IMR-90 (cell line): ENCODE data around the gene C17orf100. TPM values are rescaled to one million over a fixed set of nuclear protein-coding genes. Genes with fewer than 3 reads are reported as not detected.

Experiments
- ATAC-seq: fragments of 200-7000 bp; cut with Tn5 transposase; 2 replicates; pipeline ENCODE4 v1.9.1; 2020; ENCODE audit warnings: low read depth, mild to moderate bottlenecking, moderate library complexity
- BruUV-seq: library from RNA; stranded (reverse); fragments of 400-500 nt; replicated peaks from 2 replicates; lab custom pipeline; 2021; lab: Mats Ljungman, UMichigan
- CTCF ChIA-PET: fragments of 300-600 bp; formaldehyde crosslinking; extraction: SDS; loops from one replicate; lab custom pipeline; 2021; ENCODE audit warnings: antibody characterized with exemption; lab: Yijun Ruan, JAX
- POLR2A ChIA-PET: fragments of 300-600 bp; sonication (Branson Sonifier 250); formaldehyde crosslinking; loops from one replicate; lab custom pipeline; 2022; ENCODE audit warnings: antibody characterized with exemption; ENCODE audit not compliant: unreplicated experiment; lab: Charles Lee
- DNase-seq: peaks from one replicate; pipeline ENCODE4 v3.0.0; 2013
- H2AFZ ChIP-seq: replicated peaks from 2 replicates; pipeline ENCODE3; 2013; ENCODE audit warnings: low read length, mild to moderate bottlenecking; ENCODE audit not compliant: poor library complexity
- H2AK5ac ChIP-seq: 2 replicates; pipeline ENCODE4 v1.6.1; 2013; ENCODE audit warnings: low read depth, low read length, inconsistent platforms
- H2AK9ac ChIP-seq: replicated peaks from 2 replicates; pipeline ENCODE3; 2013; ENCODE audit warnings: mild to moderate bottlenecking, low read depth, low read length, moderate library complexity; ENCODE audit not compliant: poor library complexity
- H2BK120ac ChIP-seq: 2 replicates; pipeline ENCODE4 v1.6.1; 2013; ENCODE audit warnings: low read depth, low read length, inconsistent platforms
- H2BK15ac ChIP-seq: 3 replicates; pipeline ENCODE4 v1.6.1; 2013; ENCODE audit warnings: low read depth, low read length, inconsistent platforms
- H2BK20ac ChIP-seq: 2 replicates; pipeline ENCODE4 v1.6.1; 2013; ENCODE audit warnings: low read depth, mild to moderate bottlenecking, inconsistent platforms, low read length, moderate library complexity
- H2BK5ac ChIP-seq: 2 replicates; pipeline ENCODE4 v1.6.1; 2013; ENCODE audit warnings: mild to moderate bottlenecking, low read depth, low read length, inconsistent platforms; ENCODE audit not compliant: poor library complexity, severe bottlenecking
- H3K14ac ChIP-seq: replicated peaks from 2 replicates; pipeline ENCODE4 v1.6.1; 2013; ENCODE audit warnings: low read depth, low read length, inconsistent platforms
- H3K18ac ChIP-seq: 2 replicates; pipeline ENCODE4 v1.6.1; 2013; ENCODE audit warnings: low read depth, low read length, control low read depth
- H3K23ac ChIP-seq: 2 replicates; pipeline ENCODE4 v1.6.1; 2013; ENCODE audit warnings: low read depth, low read length, inconsistent platforms
- H3K27ac ChIP-seq: 2 replicates; pipeline ENCODE4 v1.5.1; 2013; ENCODE audit warnings: mild to moderate bottlenecking, control low read depth, low read length; ENCODE audit not compliant: insufficient read depth
- H3K27me3 ChIP-seq: 2 replicates; pipeline ENCODE4 v1.6.1; 2013; ENCODE audit warnings: low read length; ENCODE audit not compliant: control insufficient read depth, insufficient read depth
- H3K36me3 ChIP-seq: 2 replicates; pipeline ENCODE4 v1.6.1; 2013; ENCODE audit warnings: low read length, mixed read lengths; ENCODE audit not compliant: control insufficient read depth, insufficient read depth
- H3K4ac ChIP-seq: 2 replicates; pipeline ENCODE4 v1.6.1; 2013; ENCODE audit warnings: low read depth, low read length, inconsistent platforms
- H3K4me1 ChIP-seq: 2 replicates; pipeline ENCODE4 v1.6.1; 2013; ENCODE audit warnings: low read length, mixed read lengths; ENCODE audit not compliant: control insufficient read depth, insufficient read depth
- H3K4me2 ChIP-seq: 2 replicates; pipeline ENCODE4 v1.6.1; 2013; ENCODE audit warnings: low read depth, mild to moderate bottlenecking, control low read depth, low read length, moderate library complexity
- H3K4me3 ChIP-seq: 2 replicates; pipeline ENCODE4 v1.5.1; 2013; ENCODE audit warnings: low read depth, mild to moderate bottlenecking, control low read depth, low read length, moderate library complexity; ENCODE audit not compliant: insufficient read depth
- H3K56ac ChIP-seq: 2 replicates; pipeline ENCODE4 v1.6.1; 2013; ENCODE audit warnings: low read length, inconsistent platforms; ENCODE audit not compliant: insufficient read depth; ENCODE audit errors: extremely low read depth
- H3K79me1 ChIP-seq, 2 experiments: 2 replicates each; pipeline ENCODE4 v1.6.1; 2013; ENCODE audit warnings: low read length in 2 of 2, inconsistent platforms in 1 of 2, low read depth in 1 of 2
- H3K9ac ChIP-seq: 2 replicates; pipeline ENCODE4 v1.6.1; 2013; ENCODE audit warnings: low read depth, low read length, control low read depth
- H3K9me1 ChIP-seq: 2 replicates; pipeline ENCODE4 v1.6.1; 2013; ENCODE audit warnings: low read length, inconsistent platforms; ENCODE audit not compliant: insufficient read depth
- H3K9me3 ChIP-seq: 2 replicates; pipeline ENCODE4 v1.6.1; 2013; ENCODE audit warnings: low read length; ENCODE audit not compliant: control insufficient read depth, insufficient read depth
- H4K20me1 ChIP-seq: 2 replicates; pipeline ENCODE4 v1.6.1; 2013; ENCODE audit warnings: low read length, inconsistent platforms; ENCODE audit not compliant: insufficient read depth
- H4K5ac ChIP-seq: 2 replicates; pipeline ENCODE4 v1.6.1; 2013; ENCODE audit warnings: mild to moderate bottlenecking, low read depth, low read length, control low read depth
- H4K8ac ChIP-seq, 2 experiments: 2 replicates each; pipeline ENCODE4 v1.6.1; 2013; ENCODE audit warnings: low read depth in 2 of 2, low read length in 2 of 2, control low read depth in 1 of 2, inconsistent platforms in 1 of 2
- H4K91ac ChIP-seq: 2 replicates; pipeline ENCODE4 v1.6.1; 2013; ENCODE audit warnings: low read depth, low read length, inconsistent platforms; ENCODE audit not compliant: insufficient read depth
- BHLHE40 ChIP-seq: fragments of 150-350 bp; IDR thresholded peaks from 2 replicates; pipeline ENCODE4 v1.6.1; 2016; ENCODE audit warnings: mild to moderate bottlenecking, low read depth, low read length
- CEBPB ChIP-seq: IDR thresholded peaks from 2 replicates; pipeline ENCODE4 v1.6.1; 2012; ENCODE audit warnings: low read depth, low read length, improper control_type of control experiment
- CHD1 ChIP-seq: IDR thresholded peaks from 2 replicates; pipeline ENCODE4 v1.6.1; 2012; ENCODE audit warnings: low read depth, low read length, improper control_type of control experiment
- FOS ChIP-seq: fragments of 150-350 bp; IDR thresholded peaks from 2 replicates; pipeline ENCODE4 v1.6.1; 2016; ENCODE audit warnings: low read depth, low read length
- MAFK ChIP-seq: IDR thresholded peaks from 2 replicates; pipeline ENCODE4 v1.6.1; 2012; ENCODE audit warnings: low read depth, low read length, improper control_type of control experiment
- MAZ ChIP-seq: IDR thresholded peaks from 2 replicates; pipeline ENCODE4 v1.6.1; 2012; ENCODE audit warnings: low read depth, mild to moderate bottlenecking, low read length, improper control_type of control experiment, moderate library complexity, borderline replicate concordance
- NFE2L2 ChIP-seq: fragments of 150-350 bp; IDR thresholded peaks from 2 replicates; pipeline ENCODE4 v1.6.1; 2016; ENCODE audit warnings: low read depth, mild to moderate bottlenecking, low read length
- POLR2A ChIP-seq: IDR thresholded peaks from 2 replicates; pipeline ENCODE4 v1.6.1; 2012; ENCODE audit warnings: mild to moderate bottlenecking, low read depth, low read length
- RCOR1 ChIP-seq: IDR thresholded peaks from 2 replicates; pipeline ENCODE4 v1.6.1; 2012; ENCODE audit warnings: mild to moderate bottlenecking, low read length, improper control_type of control experiment; ENCODE audit not compliant: insufficient replicate concordance
- RFX5 ChIP-seq: IDR thresholded peaks from 2 replicates; pipeline ENCODE4 v1.8.0; 2012; ENCODE audit warnings: low read depth, mild to moderate bottlenecking, low read length, moderate library complexity
- SMC3 ChIP-seq: fragments of 150-350 bp; IDR thresholded peaks from 2 replicates; pipeline ENCODE4 v1.6.1; 2016; ENCODE audit warnings: low read depth, mild to moderate bottlenecking, antibody characterized with exemption, low read length, moderate library complexity
- WGBS, 2 experiments: methylation state at CpG; one replicate each; pipeline versions ENCODE4 v1.1.5 to v1.1.7; 2013; ENCODE audit warnings: missing lambda C conversion rate in 2 of 2; ENCODE audit not compliant: insufficient read length in 1 of 2; ENCODE audit errors: extremely low coverage in 2 of 2; 5-methylcytosine and 5-hydroxymethylcytosine counted together
- dilution Hi-C: fragments of 300-500 bp; cut with HindIII; formaldehyde crosslinking; loops from one replicate; pipeline ENCODE4 v1.14.3; 2018; ENCODE audit warnings: low sequenced_read_pairs; ENCODE audit not compliant: unreplicated experiment
- in situ Hi-C: fragments of 300-500 bp; cut with MboI; formaldehyde crosslinking; loops from 3 replicates; pipeline ENCODE4 v1.14.3; 2019; ENCODE audit warnings: low sequenced_read_pairs, inconsistent platforms, mixed read lengths
- intact Hi-C: fragments of 100-400 bp; cut with micrococcal nuclease; formaldehyde crosslinking; loops from 2 replicates; pipeline ENCODE4 v1.10.0; 2022
- polyA plus RNA-seq, 3 experiments: library from polyadenylated mRNA; depleted of rRNA; stranded (reverse); fragments of >200 nt; gene quantifications; 2 replicates each; pipeline ENCODE4 v1.2.3, GENCODE V29; 2012; ENCODE audit warnings: low replicate concordance in 1 of 3
- total RNA-seq: library from RNA; depleted of rRNA; stranded (reverse); fragments of >200 nt; gene quantifications from 2 replicates; pipeline ENCODE4 v1.2.3, GENCODE V29; 2012
- TF ChIP-seq, protein P1 (sequence below): conservative IDR thresholded peaks from 2 replicates; pipeline ENCODE4 v1.5.1; 2012; ENCODE audit warnings: mild to moderate bottlenecking, low read depth, low read length, improper control_type of control experiment
- TF ChIP-seq, protein P2 (sequence below): fragments of 150-350 bp; IDR thresholded peaks from 2 replicates; pipeline ENCODE4 v1.6.1; 2017; ENCODE audit warnings: mild to moderate bottlenecking, antibody characterized with exemption, low read length, low read depth
- TF ChIP-seq, protein P3 (sequence below): fragments of 150-350 bp; IDR thresholded peaks from 2 replicates; pipeline ENCODE4 v1.6.1; 2016; ENCODE audit warnings: low read depth, mild to moderate bottlenecking, low read length, moderate library complexity, borderline replicate concordance

The C17orf100 gene
- total and polyA plus RNA-seq, 2 of the 4 experiments (the other 2 are of a cell fraction): 0.18 to 1.8 TPM

DNA sequence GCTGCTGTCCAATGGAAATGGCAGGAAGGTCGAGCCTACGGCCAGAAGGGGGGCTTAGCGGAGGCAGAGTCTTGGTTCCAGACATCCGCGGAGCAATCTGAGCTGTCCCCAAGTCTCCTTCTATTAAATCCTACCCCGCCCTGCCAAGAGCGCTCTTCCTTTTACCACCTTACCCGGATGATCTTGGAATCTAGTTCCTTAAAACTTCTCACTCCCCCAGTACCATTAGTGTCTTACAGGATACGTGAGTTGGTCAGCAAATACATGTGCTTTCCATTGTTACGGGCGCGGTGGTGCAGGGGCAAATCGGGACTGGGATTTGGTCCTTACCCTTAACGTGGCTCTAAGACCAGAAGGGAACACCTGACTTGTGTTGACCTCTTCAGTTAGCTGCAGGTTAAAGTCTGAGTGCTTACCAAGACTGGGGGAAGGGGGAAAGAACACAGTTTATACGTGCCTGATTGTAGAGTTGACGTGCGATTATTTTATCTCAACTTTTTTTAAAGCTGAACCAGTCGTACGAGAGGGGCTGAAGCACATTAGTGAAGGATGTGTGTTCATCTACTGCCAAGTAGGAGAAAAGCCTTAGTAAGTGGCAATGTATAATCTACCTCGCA, 10.2 kb upstream of the C17orf100 start:
- Histone ChIP-seq H3K56ac (peak overlapping the region; percentile 72), H2BK5ac (peak overlapping the region; percentile 79), H3K27ac (peak overlapping the region; percentile 88), H3K14ac (peak overlapping the region; percentile 89), H4K8ac (peak overlapping the region; percentile 77 to 99; a peak in 3 of 4 replicates), H3K27me3 (no peaks in the 10 kb centered on the region), H3K36me3 (peaks cover 5% of the 10 kb centered on the region), H3K4ac (peak overlapping the region; percentile 87), H4K91ac (peak overlapping the region; percentile 54), H3K9me3 (no peaks in the 10 kb centered on the region), H3K4me2 (peak overlapping the region; percentile 99), H2AK9ac (peak overlapping the region; percentile 95), H3K4me3 (peak overlapping the region; percentile 81), H3K23ac (peak overlapping the region; percentile 92), H3K18ac (no peak overlapping the region; the same call in 1 of the 2 replicates), H4K5ac (peak overlapping the region; percentile 29), H3K9ac (peak overlapping the region; percentile 86), H3K79me1 (peaks cover 9 to 69% of the 10 kb centered on the region in 2 experiments; a peak in 3 of 4 replicates), H2BK120ac (peak overlapping the region; percentile 11; the same call in 1 of the 2 replicates), H3K4me1 (peaks cover 9% of the 10 kb centered on the region), H2AFZ (peak overlapping the region; percentile 100), H2BK20ac (no peak overlapping the region), H3K9me1 (0 out of 2 replicates have a peak, but pooled peaks cover 1% of the 10 kb centered on the region), H4K20me1 (peaks cover 2% of the 10 kb centered on the region; the same call in 1 of the 2 replicates), H2AK5ac (peak overlapping the region; percentile 91), H2BK15ac (no peak overlapping the region)
- dilution Hi-C loops (no loop called here), in situ Hi-C loops (loop anchor here (10.0 kb wide), 1 partner anchor 167 kb away; no protein-coding TSS in a partner anchor), intact Hi-C loops (loop anchor here (5.0 kb wide), 1 partner anchor 199 kb away; the partner anchor contains the start of gene PIMREG)
- ATAC-seq (peak; percentile 28), DNase-seq (no peak)
- BruUV-seq: TSS peak; percentile 63
- ChIA-PET POLR2A (interaction anchor here (0.5 to 1.0 kb wide), 2 partner anchors 15 to 87 kb away, joined by 3 to 5 read pairs; no protein-coding TSS in a partner anchor), CTCF (no interaction called here)
- WGBS, 2 experiments: no CpG with 5 or more reads among the region's 20 CpGs
- TF ChIP-seq CHD1: no peak
- no peak for TF ChIP-seq CEBPB
- no peak for TF ChIP-seq POLR2A
- no peak for TF ChIP-seq RFX5
- TF ChIP-seq, protein P1, sequence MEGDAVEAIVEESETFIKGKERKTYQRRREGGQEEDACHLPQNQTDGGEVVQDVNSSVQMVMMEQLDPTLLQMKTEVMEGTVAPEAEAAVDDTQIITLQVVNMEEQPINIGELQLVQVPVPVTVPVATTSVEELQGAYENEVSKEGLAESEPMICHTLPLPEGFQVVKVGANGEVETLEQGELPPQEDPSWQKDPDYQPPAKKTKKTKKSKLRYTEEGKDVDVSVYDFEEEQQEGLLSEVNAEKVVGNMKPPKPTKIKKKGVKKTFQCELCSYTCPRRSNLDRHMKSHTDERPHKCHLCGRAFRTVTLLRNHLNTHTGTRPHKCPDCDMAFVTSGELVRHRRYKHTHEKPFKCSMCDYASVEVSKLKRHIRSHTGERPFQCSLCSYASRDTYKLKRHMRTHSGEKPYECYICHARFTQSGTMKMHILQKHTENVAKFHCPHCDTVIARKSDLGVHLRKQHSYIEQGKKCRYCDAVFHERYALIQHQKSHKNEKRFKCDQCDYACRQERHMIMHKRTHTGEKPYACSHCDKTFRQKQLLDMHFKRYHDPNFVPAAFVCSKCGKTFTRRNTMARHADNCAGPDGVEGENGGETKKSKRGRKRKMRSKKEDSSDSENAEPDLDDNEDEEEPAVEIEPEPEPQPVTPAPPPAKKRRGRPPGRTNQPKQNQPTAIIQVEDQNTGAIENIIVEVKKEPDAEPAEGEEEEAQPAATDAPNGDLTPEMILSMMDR: no peak
- no peak for TF ChIP-seq RCOR1
- no peak for TF ChIP-seq BHLHE40
- no peak for TF ChIP-seq SMC3
- TF ChIP-seq, protein P2, sequence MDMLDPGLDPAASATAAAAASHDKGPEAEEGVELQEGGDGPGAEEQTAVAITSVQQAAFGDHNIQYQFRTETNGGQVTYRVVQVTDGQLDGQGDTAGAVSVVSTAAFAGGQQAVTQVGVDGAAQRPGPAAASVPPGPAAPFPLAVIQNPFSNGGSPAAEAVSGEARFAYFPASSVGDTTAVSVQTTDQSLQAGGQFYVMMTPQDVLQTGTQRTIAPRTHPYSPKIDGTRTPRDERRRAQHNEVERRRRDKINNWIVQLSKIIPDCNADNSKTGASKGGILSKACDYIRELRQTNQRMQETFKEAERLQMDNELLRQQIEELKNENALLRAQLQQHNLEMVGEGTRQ: no peak; the same call in 1 of the 2 replicates
- no peak for TF ChIP-seq NFE2L2
- TF ChIP-seq FOS: no peak
- no peak for TF ChIP-seq MAZ
- TF ChIP-seq, protein P3, sequence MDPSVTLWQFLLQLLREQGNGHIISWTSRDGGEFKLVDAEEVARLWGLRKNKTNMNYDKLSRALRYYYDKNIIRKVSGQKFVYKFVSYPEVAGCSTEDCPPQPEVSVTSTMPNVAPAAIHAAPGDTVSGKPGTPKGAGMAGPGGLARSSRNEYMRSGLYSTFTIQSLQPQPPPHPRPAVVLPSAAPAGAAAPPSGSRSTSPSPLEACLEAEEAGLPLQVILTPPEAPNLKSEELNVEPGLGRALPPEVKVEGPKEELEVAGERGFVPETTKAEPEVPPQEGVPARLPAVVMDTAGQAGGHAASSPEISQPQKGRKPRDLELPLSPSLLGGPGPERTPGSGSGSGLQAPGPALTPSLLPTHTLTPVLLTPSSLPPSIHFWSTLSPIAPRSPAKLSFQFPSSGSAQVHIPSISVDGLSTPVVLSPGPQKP: no peak
- TF ChIP-seq MAFK: no peak
